Measurements from ENCODE around the gene USE1.

The USE1 gene

DNA sequence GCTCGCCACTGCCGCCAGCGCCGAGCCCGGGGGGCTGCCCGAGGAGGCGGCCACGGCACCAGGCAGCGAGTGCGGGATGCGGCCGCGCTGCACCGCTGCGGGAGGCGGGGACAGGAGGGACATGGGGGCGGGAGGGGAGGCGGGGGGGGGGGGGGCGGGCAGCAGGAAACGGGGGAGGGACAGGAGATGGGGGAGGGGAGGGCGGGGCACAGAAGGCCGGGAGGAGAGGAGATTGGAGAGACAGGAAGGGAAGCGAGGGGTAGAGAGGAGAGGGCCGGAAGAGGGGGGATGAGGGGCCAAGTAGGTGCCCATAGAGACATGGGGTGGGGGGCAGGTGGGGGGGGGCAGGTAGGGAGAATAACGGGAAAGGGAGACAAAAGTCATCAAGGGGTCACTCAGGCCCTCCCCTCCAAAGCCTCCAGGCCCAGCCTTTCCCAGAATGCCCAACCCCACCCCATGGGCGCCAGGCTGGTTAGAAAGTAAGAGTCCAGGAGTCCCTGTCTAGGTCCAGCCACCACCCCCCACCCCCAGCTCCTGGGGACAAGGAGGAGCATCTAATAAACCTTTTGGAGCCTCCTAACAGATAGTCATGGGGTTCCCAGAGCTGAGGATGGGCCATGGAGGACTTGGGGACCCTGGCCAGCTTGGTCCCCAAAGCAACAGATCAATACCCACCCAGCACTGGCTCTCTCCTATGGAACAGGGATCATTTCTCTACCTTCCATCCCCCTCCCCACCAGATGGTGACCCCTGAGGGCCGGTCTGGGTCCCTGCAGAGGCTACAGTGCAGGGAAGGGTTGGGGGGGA, 21.0 kb downstream of the USE1 start:
- DNase-seq = no peak

DNA sequence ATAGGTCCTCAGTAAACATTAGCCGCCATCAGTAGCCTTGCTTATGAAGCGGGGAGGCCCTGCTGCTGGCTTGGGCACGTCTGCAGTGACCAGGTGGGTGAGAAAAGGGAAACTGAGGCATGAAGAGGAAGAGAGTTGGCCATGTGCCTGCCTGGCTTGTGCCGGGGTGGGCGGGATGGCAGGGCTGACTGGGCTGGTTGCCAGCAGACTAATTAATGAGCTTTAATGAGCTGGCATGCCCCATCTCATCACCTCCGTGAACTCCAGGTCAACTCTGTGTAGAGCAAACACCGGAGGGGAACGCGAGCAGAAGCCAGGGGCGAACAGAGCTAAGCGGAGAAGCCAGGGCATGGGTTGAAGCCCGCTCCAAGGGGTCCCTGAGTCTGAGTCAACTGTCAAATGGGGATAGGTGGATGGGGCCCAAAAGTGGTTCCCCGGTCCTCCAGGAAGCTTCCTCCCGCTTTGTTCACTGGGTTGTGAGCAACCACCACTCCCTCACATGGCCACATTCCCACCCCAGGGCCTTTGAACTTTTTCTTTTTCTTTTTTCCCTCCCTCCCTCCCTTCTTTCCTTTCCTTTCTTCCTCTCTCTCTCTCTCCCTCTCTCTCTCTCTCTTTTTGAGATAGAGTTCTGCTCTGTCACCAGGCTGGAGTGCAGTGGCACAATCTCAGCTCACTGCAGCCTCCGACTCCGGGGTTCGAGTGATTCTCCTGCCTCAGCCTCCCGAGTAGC, 21.8 kb downstream of the USE1 start:
- no peak for DNase-seq

DNA sequence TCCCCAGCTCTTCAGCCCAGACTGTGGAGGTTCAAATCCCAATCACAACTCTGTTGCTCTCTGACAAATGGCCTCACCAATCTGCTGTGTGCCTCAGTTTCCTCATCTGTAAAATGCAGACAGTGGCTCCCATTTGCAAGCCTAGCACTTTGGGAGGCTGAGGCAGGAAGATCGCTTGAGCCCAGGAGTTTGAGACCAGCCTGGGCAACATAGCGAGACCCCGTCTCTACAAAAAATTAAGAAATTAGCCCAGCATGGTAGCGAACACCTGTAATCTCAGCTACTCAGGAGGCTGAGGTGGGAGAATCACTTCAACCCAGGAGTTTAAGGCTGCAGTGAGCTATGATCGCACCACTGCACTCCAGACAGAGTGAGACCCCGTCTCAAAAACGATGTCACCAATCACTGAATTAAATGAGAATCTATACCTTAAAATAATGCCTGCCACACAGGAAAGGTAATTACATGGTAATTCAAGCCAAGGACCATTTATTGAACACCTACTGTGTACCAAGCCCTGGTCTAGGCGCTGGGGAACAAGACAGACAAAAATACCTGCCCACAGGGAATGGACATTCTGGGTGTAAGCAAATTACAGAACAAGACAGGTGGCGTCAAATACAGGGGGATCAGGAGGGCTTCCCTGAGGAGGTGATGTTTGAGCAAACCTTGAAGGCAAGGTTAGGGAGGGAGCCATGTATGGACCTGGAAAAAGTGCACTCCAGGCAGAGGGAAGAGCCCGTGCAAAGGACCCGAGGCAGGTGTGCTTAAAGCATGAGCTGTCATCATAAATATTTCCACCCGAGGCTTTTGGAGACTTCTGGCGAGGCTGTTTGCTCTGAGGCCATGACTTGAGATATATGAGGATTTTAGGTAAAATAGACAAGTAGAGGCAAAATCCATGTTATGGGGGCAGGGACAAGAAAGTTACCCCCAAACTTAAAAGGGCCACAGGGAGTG, 22.9 kb downstream of the USE1 start:
- no peak for DNase-seq

DNA sequence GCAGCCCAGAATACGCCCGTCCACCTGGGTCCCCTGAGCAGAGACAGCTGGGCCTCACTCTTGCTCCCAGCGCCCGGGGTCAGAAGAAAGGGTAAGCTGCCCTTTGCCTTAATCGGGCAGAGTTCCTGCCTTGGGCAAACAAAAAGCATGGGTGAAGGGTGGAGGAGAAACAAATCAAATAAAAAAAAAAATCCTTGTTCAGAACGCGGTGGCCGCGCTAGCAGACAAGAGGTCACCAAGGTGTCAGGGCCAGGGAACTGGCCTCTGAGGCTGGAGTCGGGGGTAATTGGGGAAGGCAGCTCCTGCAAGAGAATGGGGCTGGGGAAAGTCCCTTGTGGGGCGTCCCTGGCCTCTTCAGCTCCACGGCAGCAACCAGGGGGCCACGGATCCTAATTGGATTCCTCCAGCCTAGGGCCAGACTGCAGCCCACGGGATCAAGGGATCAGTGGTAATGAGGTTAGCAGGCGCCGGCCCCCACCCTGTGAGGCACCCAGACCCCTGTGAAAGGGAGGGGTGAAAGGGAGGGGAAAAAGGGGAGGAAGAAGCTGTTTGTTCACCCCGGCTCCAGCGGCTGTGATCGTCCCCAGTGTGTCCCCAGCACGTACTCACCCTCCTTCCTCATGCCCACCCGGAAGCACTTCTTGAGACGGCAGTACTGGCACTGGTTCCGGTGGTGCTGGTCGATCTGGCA, 25.1 kb downstream of the USE1 start:
- DNase-seq = no peak

DNA sequence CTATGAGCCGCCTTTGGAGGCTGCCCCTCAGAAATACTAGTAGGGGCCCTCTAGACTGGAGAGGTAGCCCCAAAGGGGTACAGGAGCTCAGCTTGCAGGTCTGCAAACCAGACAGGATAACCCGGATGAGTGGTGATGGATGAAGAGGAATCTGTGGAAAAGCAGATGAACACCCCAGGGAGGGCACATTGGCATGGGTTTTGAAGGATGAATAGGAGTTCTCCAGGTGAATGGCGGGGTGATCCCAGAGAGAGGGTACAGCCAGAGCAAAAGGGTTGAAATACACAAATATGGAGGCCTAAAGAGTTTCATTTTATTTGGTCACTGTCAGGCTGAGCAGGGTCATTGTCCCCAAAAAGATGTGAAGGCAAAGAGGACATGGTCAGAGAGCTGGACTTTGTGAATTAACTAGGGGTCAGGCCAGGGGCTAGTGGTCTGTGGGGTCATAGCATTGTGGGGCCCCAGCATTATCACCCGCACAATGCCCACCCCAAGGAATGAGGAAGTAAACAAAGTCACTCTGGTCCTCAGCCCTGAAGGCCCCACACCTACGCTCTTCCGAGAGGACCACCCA, 25.8 kb downstream of the USE1 start:
- no peak for DNase-seq

DNA sequence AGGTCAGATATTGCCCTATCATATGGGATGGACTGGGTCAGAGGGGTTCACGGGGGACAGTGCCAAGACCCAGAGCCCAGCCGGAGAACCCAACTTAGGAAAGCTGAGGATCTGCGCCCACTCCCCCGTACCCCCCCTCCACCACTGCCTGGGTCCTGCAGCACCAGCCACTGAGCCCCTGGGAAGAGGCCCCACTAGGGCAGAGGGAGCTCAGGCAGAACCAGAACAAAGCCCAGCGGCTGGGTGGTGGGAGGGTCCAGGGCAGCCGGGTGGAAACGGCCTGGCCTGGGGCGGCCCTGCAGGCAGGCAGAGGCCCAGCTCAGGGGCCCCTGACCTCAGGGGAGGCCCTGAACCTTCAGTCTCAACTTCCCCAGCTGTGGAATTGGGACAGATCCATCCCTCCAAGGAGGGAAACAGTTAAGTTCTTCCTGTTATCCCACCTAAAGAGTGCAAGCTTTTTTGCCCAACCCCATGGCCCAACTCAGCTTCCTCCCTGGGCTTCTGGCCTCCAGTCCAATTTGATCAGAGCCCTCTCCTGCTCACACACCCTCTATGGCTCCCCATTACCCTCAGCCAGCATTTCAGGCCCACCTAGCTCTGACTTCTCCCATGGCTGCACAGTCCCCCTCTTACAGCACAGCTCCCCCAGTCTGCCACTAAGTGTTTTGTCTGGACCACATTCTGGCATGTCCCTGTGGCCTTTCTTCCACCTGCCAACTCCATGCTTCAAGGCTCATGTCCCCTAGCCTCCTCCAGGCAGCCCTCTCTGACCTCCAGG, 27.5 kb downstream of the USE1 start:
- DNase-seq = no peak

DNA sequence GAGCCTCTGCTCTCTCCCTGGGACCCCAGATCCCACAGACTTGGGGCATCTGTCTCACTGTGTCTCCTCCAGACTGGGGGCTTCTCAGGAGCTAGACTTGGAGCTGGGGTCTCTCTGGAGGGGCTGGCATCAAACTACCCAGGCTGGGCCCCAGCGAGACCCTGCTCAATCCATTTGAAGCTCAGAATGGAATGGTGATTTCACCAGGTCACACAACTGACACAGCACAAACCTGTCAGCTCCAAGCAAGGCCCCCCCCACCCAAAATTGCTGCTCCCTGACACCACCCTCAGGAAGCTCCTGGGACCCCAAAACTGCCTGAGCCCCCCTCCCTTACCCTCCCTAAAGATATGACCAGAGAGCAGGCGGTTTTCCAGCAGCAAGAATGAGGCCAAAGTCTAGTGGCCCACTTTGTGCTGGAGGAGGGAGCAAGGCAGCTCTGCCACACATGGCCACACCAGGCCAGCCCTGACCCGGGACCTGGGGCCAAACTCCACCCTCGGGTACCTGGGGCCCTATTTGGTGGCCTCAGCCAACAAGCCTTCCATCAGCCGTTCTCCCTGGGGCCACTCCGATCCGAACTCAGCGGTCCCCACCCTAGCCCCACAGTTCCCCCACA, 28.2 kb downstream of the USE1 start:
- no peak for DNase-seq

DNA sequence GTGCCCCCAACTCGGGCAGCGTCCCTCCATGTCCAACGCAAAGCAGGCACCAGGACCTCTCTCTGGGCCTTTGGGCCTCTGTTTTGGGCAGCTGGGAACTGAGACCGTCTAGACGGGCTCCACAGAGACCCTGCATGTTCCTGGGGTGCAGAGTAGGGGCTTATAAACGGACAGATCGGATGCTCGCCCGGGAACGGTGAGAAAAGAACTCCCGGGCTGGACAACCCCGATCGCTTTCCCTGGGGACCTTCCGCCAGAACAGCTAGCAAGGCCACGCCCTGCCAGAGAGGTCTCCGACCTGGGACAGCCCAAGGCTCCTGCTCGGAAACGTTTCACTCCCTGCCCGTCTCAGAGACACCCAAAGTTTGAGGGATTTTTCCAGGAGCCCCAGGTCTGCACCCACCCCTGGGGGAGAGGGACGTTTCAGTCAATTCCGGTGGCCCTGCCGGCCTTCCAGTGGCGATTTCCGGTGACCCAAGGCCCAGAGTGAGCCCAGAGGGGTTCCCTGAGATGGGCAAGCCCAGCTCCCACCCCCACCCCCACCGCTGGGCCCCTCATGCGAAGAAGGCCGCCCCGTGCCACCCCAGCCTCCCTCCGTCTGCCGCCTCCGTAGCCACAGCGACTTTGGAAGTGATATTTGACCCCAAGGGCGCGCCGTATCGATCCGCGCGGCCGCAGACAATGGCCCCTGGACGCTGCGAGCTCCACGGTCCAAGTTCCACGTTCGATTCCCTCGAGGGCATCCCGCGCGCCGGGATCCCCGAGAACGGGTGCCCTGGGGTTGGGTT, 28.9 kb downstream of the USE1 start:
- no peak for DNase-seq

DNA sequence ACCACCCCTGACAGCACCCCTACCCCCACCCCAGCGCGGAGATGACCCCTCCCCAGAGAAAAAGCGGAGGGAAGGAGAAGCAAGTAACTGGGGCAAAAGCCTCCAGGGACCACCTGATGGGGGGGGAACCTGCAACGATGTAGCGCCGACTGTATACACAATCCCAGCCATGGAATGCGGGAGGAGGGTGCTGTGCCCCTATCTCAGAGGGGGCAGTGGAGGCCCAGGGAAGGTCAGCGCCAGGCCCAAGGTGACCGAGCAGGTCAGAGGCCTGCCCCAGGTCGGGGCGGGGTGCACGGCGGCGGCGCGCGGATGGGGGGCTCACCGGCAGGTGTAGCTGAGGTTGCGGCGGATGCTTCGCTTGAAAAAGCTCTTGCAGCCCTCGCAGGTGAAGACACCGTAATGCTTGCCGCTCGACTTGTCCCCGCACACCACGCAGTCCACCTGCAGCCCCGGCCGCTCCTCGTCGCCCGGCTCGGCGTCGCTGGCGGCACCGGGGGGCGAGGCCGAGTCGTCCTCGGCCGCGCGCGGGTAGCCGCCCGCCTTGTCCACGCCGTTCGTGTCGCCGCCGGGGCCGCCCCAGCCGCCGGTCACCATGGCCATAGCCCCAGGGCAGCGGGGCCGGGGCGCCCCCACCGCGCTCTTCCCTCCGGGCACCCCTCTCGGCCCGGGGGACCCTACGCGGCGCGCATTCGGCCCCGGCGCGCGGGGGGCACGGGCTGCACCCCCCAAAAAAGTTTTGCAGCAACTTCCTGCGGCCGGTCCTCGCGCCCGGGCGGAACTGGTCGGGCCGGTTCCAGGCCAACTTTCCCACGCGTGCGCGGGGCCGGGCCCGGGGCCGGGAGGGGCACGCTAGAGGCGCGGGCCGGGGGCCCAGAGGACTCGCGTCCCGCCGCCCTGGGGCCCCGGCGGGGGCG, 29.7 kb downstream of the USE1 start:
- no peak for DNase-seq

DNA sequence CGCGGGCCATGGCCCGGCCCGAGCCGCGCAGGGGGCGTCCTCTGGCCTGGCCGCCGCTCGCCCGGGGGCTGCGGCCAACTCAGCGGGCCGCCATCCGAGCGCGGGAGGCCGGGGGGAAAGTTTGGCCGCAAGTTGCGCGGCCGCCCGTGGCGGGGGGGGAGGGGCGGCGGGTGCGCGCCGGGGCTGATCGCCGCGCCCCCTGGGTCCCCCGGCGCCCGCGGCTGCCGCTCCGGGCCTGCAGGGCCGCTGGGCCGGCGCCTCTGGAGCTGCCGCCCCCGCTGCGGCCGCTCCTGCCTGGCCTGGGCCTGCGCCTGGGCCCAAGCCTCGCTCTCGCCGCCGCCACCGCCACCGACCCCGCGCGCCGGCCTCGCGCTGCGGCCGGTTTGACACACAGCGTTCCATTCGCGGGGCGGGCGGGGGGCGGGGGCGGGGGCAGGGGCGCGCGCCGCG, 30.4 kb downstream of the USE1 start, which contains the start of gene NR2F6:
Gene NR2F6 (minus strand): TSS at position 385 of the 450 bp plus-strand sequence. CDS start 699 bp downstream, outside the sequence.
- DNase-seq = no peak

DNA sequence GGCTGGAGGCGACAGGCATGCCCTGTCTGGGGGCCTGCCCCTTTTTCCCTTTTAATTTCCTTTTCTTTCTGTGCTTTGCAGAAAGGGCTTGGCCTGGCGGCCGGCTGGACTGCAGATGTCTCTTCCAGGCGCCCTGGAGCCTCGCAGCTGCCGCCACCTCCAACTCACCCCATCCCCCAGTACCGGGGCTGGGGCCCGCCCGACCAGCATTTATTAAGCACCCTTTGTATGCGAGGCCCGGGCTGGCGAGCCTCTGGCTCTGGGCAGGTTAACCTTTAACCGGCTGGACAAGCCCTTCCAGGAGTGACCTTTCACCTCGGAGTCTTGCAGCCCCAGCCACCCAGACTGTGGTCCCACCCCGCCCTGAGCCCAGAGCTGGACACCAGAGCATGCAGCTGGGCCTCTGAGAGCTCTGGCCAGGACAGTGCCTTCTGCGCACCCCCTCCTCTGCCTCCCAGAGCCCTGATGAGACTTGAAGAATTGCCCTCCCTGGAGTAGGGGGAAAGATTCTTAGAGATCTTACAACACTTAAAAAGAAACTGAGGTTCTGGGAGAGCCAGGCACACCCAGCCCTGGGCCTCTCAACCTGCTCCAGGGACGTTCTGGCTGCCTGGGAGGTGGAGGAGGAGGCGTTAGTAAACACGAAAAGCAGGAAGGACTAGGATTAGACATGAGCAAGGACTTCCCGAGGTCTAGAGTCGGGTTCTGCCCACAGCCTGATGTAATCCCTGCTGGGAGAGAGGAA, 31.7 kb downstream of the USE1 start:
- DNase-seq = no peak

DNA sequence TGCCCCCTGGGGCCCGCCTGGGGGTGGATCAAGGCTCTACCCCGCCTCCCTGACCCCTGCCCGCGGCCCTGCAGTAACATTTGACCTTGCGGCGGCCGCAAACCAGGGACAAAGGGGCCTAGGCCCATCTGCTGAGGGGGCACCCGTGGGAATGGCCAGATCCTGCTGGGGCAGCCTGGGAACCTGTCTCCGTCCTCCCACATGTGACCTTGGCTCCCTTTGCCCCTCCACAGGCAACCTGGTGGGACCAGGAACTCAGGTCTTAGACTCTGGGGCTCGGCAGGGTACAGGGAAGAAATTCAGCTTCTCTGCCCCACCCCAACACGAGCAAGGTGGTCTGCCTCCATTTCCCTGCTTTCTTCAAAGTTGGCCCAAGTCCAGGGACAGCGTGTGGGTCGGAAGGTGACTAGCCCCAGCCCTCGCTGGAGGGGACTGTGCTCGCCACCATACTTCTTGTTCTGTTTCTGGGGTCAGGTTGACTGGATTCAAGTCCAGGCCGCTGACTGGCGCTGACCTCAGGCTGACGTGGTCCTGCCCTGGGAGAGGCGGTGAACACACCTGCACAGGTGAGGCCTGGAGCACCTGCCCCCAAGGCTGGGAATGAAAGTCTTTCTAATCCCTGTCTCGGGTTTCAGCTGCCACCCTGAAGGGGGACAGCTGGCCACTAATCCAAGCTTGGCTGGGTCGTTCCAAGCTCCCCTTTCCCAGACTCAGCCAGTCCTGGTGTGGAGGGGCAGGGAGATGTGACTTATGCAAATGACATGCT, 33.0 kb downstream of the USE1 start:
- no peak for DNase-seq

DNA sequence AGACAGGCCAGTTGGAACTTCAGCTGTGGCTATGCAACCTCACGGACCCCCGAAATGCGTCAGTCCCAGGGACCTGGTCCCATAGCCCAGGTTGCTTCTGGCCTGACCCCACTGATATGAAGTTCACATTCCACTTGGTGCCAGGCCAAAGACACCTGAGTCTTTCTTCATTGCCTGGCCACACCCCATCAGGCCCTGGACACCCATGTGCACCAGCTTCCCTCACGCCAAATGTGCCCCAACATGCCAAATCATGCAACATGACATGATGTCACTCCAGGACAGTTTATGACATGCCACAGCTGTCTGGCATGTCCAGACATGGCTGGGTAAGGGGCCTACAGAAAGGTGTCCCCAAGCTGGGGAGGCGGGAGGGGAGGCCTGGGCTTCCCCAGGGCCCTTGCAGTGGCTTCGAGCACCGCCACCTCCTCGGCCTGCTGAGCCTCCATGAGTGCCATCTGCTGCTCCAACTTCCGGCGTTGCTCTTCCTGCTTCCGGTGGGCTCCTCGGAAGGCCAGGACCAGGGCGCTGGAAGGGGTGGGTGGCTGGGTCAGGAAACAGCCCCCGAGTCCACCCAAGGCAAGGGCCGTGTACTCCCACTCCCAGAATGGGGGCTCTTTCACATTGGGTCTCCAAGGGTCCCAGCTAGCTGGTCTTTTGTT, 34.9 kb downstream of the USE1 start:
- DNase-seq = no peak

DNA sequence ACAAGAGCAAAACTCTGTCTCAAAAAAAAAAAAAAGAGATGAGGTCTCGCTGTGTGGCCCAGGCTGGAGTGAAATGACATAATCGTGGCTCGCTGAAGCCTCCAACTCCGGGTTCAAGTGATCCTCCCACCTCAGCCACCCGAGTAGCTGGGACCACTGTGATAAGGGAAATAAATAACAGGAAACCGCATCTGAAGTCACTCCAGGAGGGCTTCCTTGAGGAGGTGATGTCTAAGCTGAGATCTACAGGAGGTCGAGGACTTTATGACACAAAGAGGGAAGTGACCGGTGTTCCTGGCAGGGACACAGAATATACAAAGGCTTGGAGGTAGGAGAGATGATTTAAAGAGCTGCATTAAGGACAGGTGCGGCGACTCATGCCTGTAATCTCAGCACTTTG, 39.5 kb downstream of the USE1 start:
- no peak for DNase-seq

DNA sequence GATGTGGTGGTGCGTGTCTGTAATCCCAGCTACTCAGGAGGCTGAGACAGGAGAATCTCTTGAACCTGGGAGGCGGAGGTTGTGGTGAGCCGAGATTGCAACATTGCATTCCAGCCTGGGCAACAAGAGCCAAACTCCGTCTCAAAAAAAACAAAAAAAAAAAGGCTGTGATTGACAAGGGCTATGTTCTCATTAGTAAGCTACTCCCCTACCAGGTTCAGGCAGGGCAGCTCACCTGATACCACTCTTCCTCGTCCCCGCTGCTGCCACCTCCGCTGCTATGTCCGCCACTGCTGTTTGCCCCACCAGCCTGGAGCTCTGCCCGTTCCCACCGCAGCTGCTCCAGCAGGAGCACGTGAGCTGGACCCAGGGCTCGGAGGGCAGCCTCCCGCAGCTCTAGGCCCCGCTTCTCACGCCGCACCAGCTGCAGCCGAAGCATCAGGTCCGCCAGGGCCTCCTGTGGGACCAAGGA, 40.0 kb downstream of the USE1 start:
- no peak for DNase-seq

DNA sequence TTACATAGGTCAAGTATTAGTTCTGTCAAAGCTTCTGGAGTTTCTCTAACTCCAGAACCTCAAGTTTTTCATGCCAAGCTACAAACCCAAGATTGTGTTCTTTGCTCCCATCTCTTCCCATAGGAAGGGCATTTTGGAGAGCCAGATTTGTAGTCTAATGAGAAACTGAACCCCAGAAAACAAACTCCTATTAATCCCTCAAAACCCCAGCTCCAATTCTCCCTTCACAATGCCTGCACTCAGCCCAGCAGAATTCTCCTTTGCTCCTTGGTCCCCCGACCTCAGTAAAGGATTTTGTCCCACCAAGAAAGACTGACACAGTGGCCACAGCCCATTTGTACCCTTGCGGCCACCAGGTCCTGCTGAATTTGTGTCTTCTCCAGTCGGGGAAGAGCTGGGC, 41.0 kb downstream of the USE1 start:
- DNase-seq = no peak

Measured in GDM1 (cell line).